ENCODE results near the gene MISP.
"Not testable (repeated sequence)": the region's sequence is repeated elsewhere in the genome, so short reads cannot be mapped to it uniquely, and the experiment has no call there.

The MISP gene

GRCh38 chr19:750640-751423, at the start of gene MISP:
Gene MISP (plus strand): TSS chr19:751112. CDS start chr19:756947, 5,835 bp downstream.
- no peak for DNase-seq

- not testable (repeated sequence) for DNase-seq
Observed at GRCh38 chr19:702847-703246, 48.1 kb upstream of the MISP start.

GRCh38 chr19:703329-703650, 47.6 kb upstream of the MISP start:
- DNase-seq: no peak

- DNase-seq: peak; percentile 95
Observed at GRCh38 chr19:703651-704446, 47.1 kb upstream of the MISP start.

GRCh38 chr19:704447-704741, 46.5 kb upstream of the MISP start:
- DNase-seq: no peak

GRCh38 chr19:708154-709143, 42.5 kb upstream of the MISP start, which contains the start of gene PALM:
Gene PALM (plus strand): TSS chr19:708935. CDS start chr19:709147, 212 bp downstream.
- no peak for DNase-seq

GRCh38 chr19:709196-709964, 41.5 kb upstream of the MISP start:
- DNase-seq: no peak

GRCh38 chr19:709965-710571, 40.8 kb upstream of the MISP start:
- DNase-seq: no peak

- DNase-seq: no peak
Observed at GRCh38 chr19:710767-711166, 40.1 kb upstream of the MISP start.

- no peak for DNase-seq
Observed at GRCh38 chr19:711254-711653, 39.7 kb upstream of the MISP start.

- no peak for DNase-seq
Observed at GRCh38 chr19:715347-715746, 35.6 kb upstream of the MISP start.

GRCh38 chr19:718251-718951, 32.5 kb upstream of the MISP start:
- no peak for DNase-seq

GRCh38 chr19:718991-719512, 31.9 kb upstream of the MISP start:
- no peak for DNase-seq

- no peak for DNase-seq
Observed at GRCh38 chr19:719636-720344, 31.1 kb upstream of the MISP start.

- DNase-seq: no peak
Observed at GRCh38 chr19:720345-721160, 30.4 kb upstream of the MISP start.

- DNase-seq: peak; percentile 18
Observed at GRCh38 chr19:722553-723101, 28.3 kb upstream of the MISP start.

GRCh38 chr19:723247-723646, 27.7 kb upstream of the MISP start:
- no peak for DNase-seq

- DNase-seq: no peak
Observed at GRCh38 chr19:723714-724113, 27.2 kb upstream of the MISP start.

- no peak for DNase-seq
Observed at GRCh38 chr19:725461-726089, 25.3 kb upstream of the MISP start.
